Measurements from ENCODE around the gene COL15A1. TPM values are rescaled to one million over a fixed set of nuclear protein-coding genes. Genes with fewer than 3 reads are reported as not detected.

Gene COL15A1
- total and polyA plus RNA-seq, 2 of the 13 experiments (the other 11 are each of a cell fraction or from before 2014, with no cell fraction given): not detected

DNA sequence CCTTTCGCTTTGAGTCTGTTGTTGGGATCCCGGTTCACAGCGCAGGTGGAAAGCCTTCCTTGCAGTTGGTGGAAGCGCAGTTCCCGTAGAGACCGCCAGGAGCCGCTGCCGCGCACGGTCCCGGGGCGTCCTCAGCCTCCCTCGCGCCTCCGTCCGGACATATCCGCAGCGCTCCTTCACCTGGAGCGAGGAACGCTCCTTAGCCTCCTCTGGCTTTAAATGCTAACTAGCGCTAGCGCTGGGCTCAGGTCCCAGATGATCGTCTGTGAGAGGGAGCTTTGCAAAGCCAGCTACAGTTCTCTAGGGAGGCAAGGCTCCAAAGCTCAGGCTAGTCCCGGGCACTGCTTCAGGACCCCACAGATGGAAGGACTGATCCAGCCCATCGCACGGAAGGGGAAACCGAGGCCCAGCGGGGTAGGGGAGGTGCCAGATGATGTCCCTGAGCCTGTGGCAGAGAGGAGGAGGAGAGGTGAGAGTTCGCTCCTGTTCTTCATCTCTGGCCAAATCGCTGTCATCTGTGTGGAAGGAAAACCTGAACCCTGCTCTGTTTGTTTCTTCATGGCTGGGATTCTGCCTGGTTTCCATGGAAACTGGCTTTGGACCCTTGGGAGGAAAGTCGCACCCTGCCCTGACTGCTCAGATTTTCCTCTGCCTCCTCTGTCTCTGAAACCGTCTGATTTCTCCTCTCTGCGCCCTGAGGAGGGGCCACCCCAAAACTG is 31.4 kb downstream of the COL15A1 start (continued):
- TF ChIP-seq REST (IDR thresholded peaks at IDR 0.05; ENCODE audit: borderline replicate concordance in 1 of 2, low read depth in 1 of 2, low read length in 2 of 2) (no peak), SMC3 (IDR thresholded peaks at IDR 0.05; ENCODE audit: low read length) (peak; percentile 28; the same call in 1 of the 2 replicates), ZNF557 (CRISPR knock-in tag; IDR thresholded peaks at IDR 0.05) (no peak), BCLAF1 (IDR thresholded peaks at IDR 0.05) (no peak), ERF (CRISPR knock-in tag; IDR thresholded peaks at IDR 0.05) (no peak), MYC (CRISPR knock-in tag; IDR thresholded peaks at IDR 0.05; ENCODE audit: borderline replicate concordance) (peak; percentile 22; the same call in 1 of the 2 replicates), HOXA5 (CRISPR knock-in tag; IDR thresholded peaks at IDR 0.05) (no peak), SAP130 (CRISPR knock-in tag; IDR thresholded peaks at IDR 0.05; ENCODE audit: low read depth) (no peak), MED1 (CRISPR knock-in tag; IDR thresholded peaks at IDR 0.05) (no peak), ZNF263 (CRISPR knock-in tag; IDR thresholded peaks at IDR 0.05) (no peak), MXI1 (IDR thresholded peaks at IDR 0.05; ENCODE audit: borderline replicate concordance, low read depth, low read length) (no peak), HOMEZ (CRISPR knock-in tag; IDR thresholded peaks at IDR 0.05; ENCODE audit: low read depth) (no peak), ZNF225 (CRISPR knock-in tag; IDR thresholded peaks at IDR 0.05) (0 out of 2 replicates have a peak, but pooled peaks have one; percentile 28), STAG1 (CRISPR knock-in tag; IDR thresholded peaks at IDR 0.05) (peak; percentile 66), ZNF674 (CRISPR knock-in tag; IDR thresholded peaks at IDR 0.05; ENCODE audit: low read depth) (no peak)
- TF ChIP-seq, protein P1, sequence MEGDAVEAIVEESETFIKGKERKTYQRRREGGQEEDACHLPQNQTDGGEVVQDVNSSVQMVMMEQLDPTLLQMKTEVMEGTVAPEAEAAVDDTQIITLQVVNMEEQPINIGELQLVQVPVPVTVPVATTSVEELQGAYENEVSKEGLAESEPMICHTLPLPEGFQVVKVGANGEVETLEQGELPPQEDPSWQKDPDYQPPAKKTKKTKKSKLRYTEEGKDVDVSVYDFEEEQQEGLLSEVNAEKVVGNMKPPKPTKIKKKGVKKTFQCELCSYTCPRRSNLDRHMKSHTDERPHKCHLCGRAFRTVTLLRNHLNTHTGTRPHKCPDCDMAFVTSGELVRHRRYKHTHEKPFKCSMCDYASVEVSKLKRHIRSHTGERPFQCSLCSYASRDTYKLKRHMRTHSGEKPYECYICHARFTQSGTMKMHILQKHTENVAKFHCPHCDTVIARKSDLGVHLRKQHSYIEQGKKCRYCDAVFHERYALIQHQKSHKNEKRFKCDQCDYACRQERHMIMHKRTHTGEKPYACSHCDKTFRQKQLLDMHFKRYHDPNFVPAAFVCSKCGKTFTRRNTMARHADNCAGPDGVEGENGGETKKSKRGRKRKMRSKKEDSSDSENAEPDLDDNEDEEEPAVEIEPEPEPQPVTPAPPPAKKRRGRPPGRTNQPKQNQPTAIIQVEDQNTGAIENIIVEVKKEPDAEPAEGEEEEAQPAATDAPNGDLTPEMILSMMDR (CRISPR knock-in tag; IDR thresholded peaks at IDR 0.05): peak; percentile 94
- TF ChIP-seq, protein P2, sequence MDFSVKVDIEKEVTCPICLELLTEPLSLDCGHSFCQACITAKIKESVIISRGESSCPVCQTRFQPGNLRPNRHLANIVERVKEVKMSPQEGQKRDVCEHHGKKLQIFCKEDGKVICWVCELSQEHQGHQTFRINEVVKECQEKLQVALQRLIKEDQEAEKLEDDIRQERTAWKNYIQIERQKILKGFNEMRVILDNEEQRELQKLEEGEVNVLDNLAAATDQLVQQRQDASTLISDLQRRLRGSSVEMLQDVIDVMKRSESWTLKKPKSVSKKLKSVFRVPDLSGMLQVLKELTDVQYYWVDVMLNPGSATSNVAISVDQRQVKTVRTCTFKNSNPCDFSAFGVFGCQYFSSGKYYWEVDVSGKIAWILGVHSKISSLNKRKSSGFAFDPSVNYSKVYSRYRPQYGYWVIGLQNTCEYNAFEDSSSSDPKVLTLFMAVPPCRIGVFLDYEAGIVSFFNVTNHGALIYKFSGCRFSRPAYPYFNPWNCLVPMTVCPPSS (IDR thresholded peaks at IDR 0.05): no peak
